Esophagus squamous epithelium (tissue), 5 donors: Measurements from ENCODE around the gene CUEDC1. TPM values are rescaled to one million over a fixed set of nuclear protein-coding genes. Genes with fewer than 3 reads are reported as not detected.
"Not testable (repeated sequence)": the region's sequence is repeated elsewhere in the genome, so short reads cannot be mapped to it uniquely, and the experiment has no call there.

Experiments used
- DNase-seq: peaks from one replicate; lab custom pipeline; 2025; lab: John Stamatoyannopoulos, UW
- H3K27ac ChIP-seq, 4 donors: fragments of 200-600 bp; sonication (generic); one replicate each; pipeline ENCODE4 v1.5.1; 2016 to 2019; ENCODE audit warnings: mild to moderate bottlenecking in 1 of 4
- H3K27me3 ChIP-seq, 4 donors: fragments of 200-600 bp; sonication (generic); 1 replicate in 3 of 4; 2 replicates in 1 of 4; pipeline versions ENCODE4 v1.5.1 to v1.6.0; 2017 to 2021; ENCODE audit warnings: antibody characterized with exemption in 1 of 4
- H3K36me3 ChIP-seq, 3 donors: fragments of 200-600 bp; sonication (generic); one replicate each; pipeline ENCODE4 v1.5.1; 2016 to 2019
- H3K4me1 ChIP-seq, 3 donors: fragments of 200-600 bp; sonication (generic); one replicate each; pipeline ENCODE4 v1.5.1; 2017 to 2019
- H3K4me3 ChIP-seq, 4 donors: fragments of 200-600 bp; sonication (generic); 1 replicate in 3 of 4; 2 replicates in 1 of 4; pipeline ENCODE4 v1.5.1; 2016 to 2019; ENCODE audit warnings: mild to moderate bottlenecking in 2 of 4, moderate library complexity in 1 of 4
- H3K9me3 ChIP-seq, 3 donors: fragments of 200-600 bp; sonication (generic); one replicate each; pipeline ENCODE4 v1.5.1; 2016 to 2019
- CTCF ChIP-seq, 6 experiments: fragments of 450-650 bp in 4 of 6; fragments of 200-600 bp in 2 of 6; sonication (generic) in 2 of 6; IDR thresholded peaks; one replicate each; pipeline ENCODE4 v1.5.1; 2016 to 2019; ENCODE audit warnings: antibody characterized with exemption in 6 of 6, mild to moderate bottlenecking in 4 of 6, moderate library complexity in 4 of 6
- POLR2A ChIP-seq, 4 donors: fragments of 450-650 bp; IDR thresholded peaks; one replicate each; pipeline ENCODE4 v1.6.1; 2017; ENCODE audit warnings: antibody characterized with exemption in 4 of 4, mild to moderate bottlenecking in 4 of 4, moderate library complexity in 3 of 4
- WGBS, 2 donors: methylation state at CpG; one replicate each; pipeline ENCODE4 v1.1.5; 2018; 5-methylcytosine and 5-hydroxymethylcytosine counted together
- intact Hi-C: fragments of 100-400 bp; cut with DNase I; formaldehyde crosslinking; loops from one replicate; pipeline ENCODE4 v1.15.0; 2022
- total RNA-seq, 4 donors: library from RNA; depleted of rRNA; stranded (reverse); fragments of >200 nt; gene quantifications; one replicate each; pipeline ENCODE4 v1.1.0, GENCODE V29; 2016
- donor health status: DM: yes; HTN: yes; CAD: no.

Gene CUEDC1
- total RNA-seq, 4 donors from 2014 or later, result 7.4 to 27.3 (median 18.4) TPM

GRCh38 chr17:57849163-57849873 lies 105.9 kb downstream of the CUEDC1 start:
- Histone ChIP-seq H3K4me3 (peak overlapping the region; percentile 61 to 89 (median 74)), H3K27ac (peak overlapping the region; percentile 83 to 95 (median 90)), H3K4me1 (peaks cover 7 to 56% (median 26%) of the 10 kb centered on the region in 3 donors), H3K27me3 (no peaks in the 10 kb centered on the region), H3K36me3 (peaks cover 0 to 42% (median 7%) of the 10 kb centered on the region in 3 donors), H3K9me3 (no peaks in the 10 kb centered on the region)
- intact Hi-C loops, result no loop called here
- 15 to 24% methylated on average over 14 to 21 of the region's 27 CpGs for WGBS, 2 donors
- no peak for DNase-seq
- TF ChIP-seq CTCF (IDR thresholded peaks at IDR 0.05) (no peak), POLR2A (IDR thresholded peaks at IDR 0.05) (no peak)

- H3K27me3 ChIP-seq, H3K27ac ChIP-seq, H3K4me3 ChIP-seq, DNase-seq, intact Hi-C loops, H3K9me3 ChIP-seq: not testable (repeated sequence)
- Histone ChIP-seq H3K4me1 (peaks cover 7 to 30% (median 15%) of the 10 kb centered on the region in 3 donors), H3K36me3 (peaks cover 0 to 58% (median 7%) of the 10 kb centered on the region in 3 donors)
- 75 to 81% methylated on average over 5 to 6 of the region's 32 CpGs for WGBS, 2 donors
Observed at GRCh38 chr17:57846056-57846945, 108.9 kb downstream of the CUEDC1 start.

GRCh38 chr17:57842280-57842679 lies 112.9 kb downstream of the CUEDC1 start:
- H3K27me3 ChIP-seq, result no peaks in the 10 kb centered on the region
- WGBS, 2 donors, result 77 to 100% methylated on average over 1 of the region's 1 CpG
- H3K4me1 ChIP-seq, result no peaks in the 10 kb centered on the region
- TF ChIP-seq CTCF (IDR thresholded peaks at IDR 0.05) (no peak), POLR2A (IDR thresholded peaks at IDR 0.05) (no peak)
- no peak overlapping the region for H3K27ac ChIP-seq
- intact Hi-C loops, result no loop called here
- H3K4me3 ChIP-seq, result no peak overlapping the region
- DNase-seq, result no peak
- H3K9me3 ChIP-seq, result no peaks in the 10 kb centered on the region
- H3K36me3 ChIP-seq, result peaks cover 0 to 83% (median 33%) of the 10 kb centered on the region in 3 donors

GRCh38 chr17:57839571-57839923 lies 115.7 kb downstream of the CUEDC1 start:
- peaks cover 0 to 60% (median 28%) of the 10 kb centered on the region in 3 donors for H3K36me3 ChIP-seq
- H3K4me3 ChIP-seq, result no peak overlapping the region
- intact Hi-C loops, result loop anchor here (10.0 kb wide), 1 partner anchor 715 kb away; no protein-coding TSS in a partner anchor
- no peaks in the 10 kb centered on the region for H3K27me3 ChIP-seq
- H3K27ac ChIP-seq, result no peak overlapping the region
- H3K9me3 ChIP-seq, result no peaks in the 10 kb centered on the region
- TF ChIP-seq CTCF (IDR thresholded peaks at IDR 0.05), result no peak
- DNase-seq, result no peak
- WGBS, 2 donors, result 89 to 92% methylated on average over 6 of the region's 6 CpGs
- H3K4me1 ChIP-seq, result peaks cover 0 to 10% (median 0%) of the 10 kb centered on the region in 3 donors

GRCh38 chr17:57838857-57839570 lies 116.2 kb downstream of the CUEDC1 start:
- 70 to 72% methylated on average over 6 of the region's 6 CpGs for WGBS, 2 donors
- Histone ChIP-seq H3K27me3 (no peaks in the 10 kb centered on the region), H3K4me3 (no peak overlapping the region), H3K9me3 (no peaks in the 10 kb centered on the region), H3K36me3 (peaks cover 0 to 55% (median 26%) of the 10 kb centered on the region in 3 donors), H3K4me1 (peaks cover 0 to 15% (median 1%) of the 10 kb centered on the region in 3 donors), H3K27ac (no peak overlapping the region)
- intact Hi-C loops, result loop anchor here (10.0 kb wide), 1 partner anchor 714 kb away; no protein-coding TSS in a partner anchor
- TF ChIP-seq CTCF (IDR thresholded peaks at IDR 0.05) (no peak), POLR2A (IDR thresholded peaks at IDR 0.05) (no peak)
- DNase-seq, result no peak
